ENCODE data around the gene MCEE.

Gene MCEE

DNA sequence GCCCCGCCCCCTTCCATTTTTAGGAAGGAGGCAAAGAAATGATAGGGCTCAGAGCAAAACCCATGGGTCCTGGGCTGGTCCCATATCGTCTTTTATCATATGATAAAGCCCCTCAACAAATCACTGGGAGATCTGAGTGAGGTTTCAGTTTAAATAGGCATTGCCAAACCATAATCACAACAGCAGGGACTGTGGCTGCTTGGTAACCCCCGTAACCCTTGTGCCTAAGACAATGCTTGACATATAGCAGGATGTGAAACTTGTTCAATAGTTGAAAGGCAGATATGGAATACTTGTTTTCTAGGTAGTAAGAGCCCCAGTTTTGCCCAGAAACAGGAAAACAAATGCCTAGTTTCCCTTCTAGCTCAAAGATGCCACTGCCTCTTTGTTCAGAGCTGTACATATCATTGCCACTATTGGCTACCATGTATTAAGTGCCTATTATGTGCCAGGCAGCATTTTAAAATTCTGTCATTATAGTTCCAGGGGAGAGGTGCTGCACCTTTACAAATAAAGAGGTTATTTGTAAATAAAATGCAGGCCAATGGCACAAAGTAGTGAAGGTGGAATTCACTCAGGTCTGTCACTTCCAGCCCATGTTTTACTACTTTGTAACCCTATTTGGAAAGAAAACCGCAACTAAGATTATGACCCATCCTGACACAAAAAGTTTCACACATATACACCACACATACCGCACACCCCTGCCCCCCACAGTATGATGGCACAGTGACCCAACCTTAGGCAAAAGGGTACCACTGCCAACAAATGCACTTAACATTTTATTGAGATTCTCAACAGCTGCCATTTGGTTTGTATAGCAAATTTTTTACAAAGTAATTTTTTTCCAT is 47.4 kb downstream of the MCEE start:
- DNase-seq, result peak in 1 of 4 experiments; percentile 34

DNA sequence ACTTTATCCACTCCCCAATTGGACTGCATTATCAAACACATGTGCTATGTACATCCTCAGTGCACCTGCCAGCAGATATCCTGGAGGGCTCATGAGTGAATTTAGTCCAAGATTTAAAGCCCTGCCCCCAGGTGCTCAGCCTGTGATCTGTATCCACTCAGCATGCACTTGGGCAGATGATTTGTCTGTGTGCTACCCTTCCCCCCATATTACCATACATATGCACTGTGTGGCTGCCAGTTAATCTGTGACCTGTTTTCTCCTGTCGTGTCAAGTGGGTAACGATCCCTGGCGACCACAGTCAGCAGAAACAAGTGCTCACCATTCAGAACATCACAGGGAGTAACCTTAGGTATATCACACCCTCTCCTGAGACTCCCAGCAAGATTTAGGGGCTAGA is 51.4 kb downstream of the MCEE start:
- DNase-seq, result no peak

DNA sequence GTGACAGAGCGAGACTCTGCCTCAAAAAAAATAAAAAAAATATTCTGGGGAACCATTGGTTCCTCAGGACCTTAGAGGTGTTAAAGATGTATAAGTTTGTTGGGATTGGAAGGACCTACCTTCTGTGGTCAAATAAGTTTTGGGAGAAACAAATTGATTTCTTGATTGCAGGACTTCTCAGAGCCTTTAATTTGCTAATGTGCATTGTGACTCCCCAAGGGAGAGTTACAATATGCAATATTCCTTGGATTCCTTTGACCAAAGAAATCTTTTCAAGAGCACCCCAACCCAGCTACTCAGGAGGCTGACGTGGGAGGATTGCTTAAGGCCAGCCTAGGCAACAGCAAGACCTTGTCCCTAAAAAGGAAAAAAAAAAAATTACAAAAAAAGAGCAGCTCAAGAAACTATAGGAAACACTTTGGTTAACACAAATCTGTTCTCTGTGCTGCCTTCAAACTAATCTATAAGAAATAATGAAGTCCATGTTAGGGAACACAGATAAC is 55.1 kb downstream of the MCEE start:
- peak; percentile 19 to 68 (median 46) for DNase-seq

DNA sequence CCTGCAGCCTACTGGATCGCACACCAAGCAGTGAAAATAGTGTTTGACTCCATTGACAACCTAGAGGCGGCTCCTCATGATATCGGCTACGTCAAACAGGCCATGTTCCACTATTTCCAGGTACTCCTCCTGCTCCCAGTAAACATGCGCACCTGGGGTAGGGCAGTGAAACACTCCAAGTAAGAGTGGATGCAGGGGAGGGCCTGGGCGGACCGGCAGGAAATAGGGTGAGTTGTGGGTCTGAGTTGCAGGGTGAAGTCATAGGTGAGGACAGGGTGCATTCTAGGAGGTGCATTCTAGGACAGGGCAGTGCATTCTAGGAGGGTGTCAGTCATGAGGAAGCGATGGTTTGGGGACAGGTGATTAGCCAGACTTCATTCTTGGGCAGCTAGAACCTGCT is 56.6 kb downstream of the MCEE start:
- DNase-seq, result no peak

DNA sequence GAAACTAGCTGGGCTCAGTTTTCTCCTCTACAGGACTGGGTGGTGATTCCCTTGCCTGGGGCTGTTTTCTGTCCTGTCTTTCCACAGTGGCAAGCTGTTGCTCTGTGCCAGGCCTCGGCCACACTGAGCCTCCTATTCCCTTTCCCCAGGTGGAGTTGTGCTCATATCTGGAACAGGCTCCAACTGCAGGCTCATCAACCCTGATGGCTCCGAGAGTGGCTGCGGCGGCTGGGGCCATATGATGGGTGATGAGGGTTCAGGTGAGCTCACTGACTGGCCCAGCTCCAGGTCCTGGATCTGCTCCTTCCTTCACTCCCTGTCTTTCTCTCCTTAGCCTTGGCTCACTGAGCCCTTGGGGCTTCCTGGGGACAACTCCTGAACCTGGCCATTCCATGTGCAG is 57.5 kb downstream of the MCEE start:
- no peak for DNase-seq

DNA sequence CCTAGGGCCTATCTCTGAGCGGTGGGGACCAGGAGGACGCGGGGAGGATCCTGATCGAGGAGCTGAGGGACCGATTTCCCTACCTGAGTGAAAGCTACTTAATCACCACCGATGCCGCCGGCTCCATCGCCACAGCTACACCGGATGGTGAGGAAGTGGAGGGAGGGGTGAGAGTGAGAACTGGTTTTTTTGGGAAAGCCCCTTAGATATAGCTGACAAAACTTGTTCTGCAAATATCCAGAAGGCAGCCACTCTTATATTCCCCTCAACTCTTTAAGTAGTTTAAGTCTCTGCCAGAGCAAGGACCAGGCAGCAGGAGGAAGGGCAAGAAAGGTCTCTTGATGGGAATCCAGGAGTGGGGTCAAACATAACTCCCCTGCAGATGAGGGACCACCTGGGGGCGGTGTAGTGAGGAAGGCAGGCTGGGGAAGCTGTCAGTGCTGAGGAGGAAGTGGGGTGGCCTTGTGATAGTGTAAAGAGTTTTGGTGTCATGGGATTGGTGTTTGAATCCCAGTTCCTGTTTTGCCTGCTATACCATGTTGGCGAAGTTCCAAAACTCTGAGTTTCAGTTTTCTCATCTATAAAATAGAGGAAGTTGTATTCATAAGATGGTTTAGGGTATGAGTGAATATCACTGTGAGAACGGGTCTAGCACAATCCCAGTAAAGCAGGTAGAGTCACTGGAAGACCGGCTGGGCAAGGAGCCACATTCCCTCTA is 58.2 kb downstream of the MCEE start:
- peak; percentile 88 to 99 (median 97) for DNase-seq

DNA sequence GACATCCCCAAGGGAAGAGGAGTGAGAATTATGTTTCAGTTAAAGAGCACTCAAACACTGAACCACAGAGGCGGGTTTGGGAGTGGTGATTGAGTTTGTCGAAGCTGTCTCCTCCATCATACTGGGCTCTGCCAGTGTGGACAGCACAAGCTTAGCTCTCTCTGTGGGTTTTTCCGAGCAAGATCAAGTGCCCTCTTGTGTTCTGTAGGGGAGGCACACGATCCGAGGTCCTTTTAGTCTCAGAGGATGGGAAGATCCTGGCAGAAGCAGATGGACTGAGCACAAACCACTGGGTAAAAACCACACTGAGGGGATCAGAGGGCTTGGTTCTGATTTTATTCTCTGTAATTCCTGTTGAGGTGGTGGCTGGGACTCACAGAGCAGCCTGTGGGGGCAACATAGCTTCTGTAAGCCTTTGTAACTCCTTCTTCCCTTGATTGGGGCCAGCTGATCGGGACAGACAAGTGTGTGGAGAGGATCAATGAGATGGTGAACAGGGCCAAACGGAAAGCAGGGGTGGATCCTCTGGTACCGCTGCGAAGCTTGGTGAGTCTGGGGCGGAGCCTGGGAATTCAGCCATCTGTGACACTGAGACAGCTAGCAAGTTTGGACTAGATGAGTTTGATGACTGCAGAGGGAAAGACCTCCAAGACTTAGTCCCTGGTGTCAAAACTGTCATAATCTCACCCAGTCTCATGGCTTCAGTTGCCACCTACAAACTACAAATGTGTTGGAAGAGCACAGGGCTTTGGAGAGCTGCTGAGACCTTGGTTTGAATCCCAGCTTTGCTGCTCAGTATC is 59.5 kb downstream of the MCEE start:
- DNase-seq, result peak; percentile 68 to 82 (median 76)

DNA sequence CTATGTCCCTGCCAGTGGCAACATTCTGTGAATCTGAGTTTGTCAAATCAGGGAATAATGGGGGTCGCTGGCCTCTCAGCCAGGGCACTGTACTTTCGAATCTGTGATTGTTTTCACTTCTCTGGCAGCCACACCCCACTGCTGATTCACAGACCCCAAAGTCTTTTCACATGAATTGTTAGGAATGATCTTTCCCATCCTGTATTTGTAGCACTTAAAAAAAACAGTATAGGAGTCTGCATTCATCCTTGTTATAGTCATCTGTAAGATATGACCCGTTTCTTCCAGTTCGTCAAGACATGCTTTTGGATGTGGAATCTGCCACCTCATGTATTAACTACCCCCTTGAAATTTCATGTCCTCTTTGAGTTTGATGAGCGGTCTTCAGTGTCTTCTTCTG is 60.7 kb downstream of the MCEE start:
- no peak for DNase-seq

DNA sequence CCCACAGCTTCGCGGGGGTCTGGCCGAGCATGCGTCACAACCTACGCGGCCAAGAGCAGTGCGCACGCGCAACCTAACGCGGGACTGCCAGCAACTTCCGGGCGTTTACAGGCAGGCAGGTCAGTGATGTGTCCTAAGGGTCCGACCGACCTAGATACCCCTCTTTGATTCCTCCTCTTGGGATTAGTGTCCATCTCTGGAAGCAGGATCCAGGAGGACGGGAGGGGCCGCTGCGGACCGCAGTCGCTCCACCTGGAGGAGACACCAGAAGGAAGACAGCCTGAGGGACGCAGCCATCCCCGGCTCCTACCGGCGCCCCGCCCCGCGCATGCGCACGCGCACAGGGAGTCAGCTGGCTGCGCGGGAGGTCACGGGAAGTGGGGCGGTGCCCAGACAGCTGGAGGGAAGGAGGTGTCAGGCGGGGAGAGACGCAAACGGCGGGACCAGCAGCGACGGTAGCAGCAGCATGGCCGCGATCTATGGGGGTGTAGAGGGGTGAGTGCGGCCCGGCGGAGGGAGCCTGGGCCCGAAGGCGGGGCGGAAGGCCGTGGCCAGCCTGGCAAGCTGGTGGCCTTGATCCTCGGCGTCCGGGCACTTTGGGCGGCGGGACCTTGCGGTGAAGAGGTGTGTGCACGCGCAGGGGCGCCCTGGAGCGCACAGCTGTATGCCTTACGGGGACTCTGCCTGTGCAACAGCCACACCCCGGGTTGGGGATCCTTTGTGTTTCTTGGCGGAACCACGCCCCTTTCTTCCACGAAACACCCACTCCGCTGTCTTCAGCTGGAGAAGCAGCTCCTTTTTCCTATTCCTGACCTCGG is 61.6 kb downstream of the MCEE start, which contains the start of gene NAGK:
Gene NAGK, plus strand, starts transcription at position 431 of the 818 bp plus-strand sequence. Its CDS starts 36 bp downstream, at position 467.
- peak; percentile 98 to 99 (median 99) for DNase-seq

DNA sequence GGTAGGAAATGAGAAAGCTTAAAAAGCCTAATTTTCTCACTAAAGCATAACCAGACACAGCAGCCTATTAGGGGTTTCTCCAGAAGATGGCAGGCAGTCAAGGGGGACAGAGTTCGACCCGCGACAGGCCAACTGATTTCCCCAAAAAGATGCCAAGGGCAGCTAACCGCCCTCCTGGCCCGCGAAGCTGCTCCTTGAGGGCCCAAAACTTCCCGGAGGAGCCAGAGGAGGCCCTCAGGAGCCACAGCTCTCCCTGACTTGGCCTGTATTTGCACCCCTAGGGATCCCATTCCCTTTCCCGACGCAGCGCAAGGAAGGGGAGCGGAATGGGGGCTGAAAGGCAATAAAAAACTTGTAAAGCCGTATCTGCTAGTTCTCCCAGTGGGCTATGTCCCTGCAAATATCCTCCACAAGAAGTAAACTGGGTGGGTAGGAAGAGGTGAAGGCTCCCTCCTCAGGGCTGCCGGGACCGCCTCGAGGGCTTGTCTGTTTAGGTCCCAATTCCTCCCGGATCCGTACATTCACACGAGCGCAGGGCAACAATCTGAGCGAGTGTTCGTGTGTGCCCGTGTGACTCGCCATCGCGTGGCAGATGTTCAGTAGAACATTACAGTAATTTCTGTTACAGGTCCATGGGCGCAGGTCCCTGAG is 62.3 kb downstream of the MCEE start:
- peak in 2 of 4 experiments; percentile 35 to 61 for DNase-seq

DNA sequence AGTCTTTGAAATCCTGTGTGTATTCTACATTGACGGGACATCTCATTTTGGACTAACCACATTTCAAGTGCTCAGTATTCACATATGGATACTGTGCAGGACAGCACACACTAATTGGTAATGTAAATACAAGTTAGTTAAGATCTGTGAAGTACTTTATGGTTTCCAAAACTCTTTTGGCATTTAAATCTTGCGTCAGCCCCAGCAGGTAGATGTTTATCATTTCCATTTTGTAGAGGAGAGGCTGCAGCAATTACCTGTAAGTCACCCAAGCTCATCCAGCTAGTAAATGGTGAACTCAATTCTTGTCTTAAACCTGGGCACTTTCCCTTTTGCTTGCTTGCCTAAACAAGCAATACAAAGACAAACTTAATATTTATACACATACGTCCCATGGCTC is 63.2 kb downstream of the MCEE start:
- DNase-seq, result no peak

DNA sequence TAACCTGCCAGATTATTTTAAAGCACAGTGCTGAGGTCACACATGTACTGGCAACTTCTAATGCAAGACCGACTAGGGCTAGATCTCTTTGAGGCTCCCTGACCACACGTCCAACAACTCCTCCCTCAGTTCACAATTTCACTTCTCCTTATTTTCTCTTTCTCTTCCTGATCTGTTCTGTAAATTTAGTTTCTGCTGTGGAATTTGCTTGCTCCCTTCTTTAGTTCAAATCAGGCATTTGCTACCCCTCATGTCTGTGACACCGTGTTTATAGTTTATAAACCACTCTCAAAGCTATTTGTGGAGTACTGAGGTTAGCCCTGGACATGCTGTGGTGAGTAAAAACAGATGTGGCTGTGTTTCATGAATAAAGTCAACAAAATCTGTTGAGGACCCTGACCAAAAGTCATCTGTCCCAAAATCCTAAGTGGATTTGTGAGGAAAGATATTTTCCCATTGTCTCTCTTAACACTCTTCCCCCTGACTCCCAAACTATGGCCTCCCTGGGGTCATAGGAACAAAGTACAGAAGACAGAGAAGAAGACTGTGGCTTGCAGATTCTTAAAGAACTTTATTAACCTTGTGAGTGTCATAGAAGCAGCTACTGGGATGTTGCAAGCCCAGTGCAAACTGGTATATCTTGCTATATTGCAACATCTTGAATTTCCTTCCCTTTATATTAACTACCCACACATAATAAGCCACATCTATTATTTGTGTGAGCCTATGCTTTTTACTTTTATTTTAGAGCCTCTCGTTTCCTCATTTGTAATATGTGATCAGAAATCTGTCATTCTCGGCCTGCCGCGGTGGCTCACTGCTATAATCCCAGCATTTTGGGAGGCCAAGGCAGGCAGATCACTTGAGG is 65.0 kb downstream of the MCEE start:
- DNase-seq, result peak; percentile 78 to 97 (median 89)

DNA sequence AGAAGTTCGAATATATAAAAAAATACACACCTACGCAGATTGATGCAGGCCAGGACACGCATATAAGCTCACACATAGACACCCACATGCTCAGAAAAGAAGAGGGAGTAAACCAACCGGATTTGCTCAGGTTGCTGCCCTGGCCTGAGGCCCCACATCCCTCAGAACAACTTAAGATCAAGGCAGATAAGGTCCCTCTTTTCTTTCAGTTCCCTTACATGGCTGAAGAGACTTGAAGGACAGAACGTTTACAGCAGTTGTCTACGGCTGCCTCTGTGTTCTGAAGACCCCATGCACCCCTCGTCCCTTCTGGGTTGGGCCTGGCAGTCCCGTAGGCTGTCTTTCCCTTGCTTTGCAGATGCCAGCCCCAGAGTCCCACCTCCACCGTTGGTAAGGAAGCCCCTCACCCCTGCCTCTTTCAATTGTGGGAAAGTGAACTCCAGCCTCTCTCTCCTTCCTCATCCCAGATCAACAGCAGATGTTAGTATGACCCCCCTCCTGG is 65.9 kb downstream of the MCEE start:
- peak in 2 of 4 experiments; percentile 23 to 25 for DNase-seq

DNA sequence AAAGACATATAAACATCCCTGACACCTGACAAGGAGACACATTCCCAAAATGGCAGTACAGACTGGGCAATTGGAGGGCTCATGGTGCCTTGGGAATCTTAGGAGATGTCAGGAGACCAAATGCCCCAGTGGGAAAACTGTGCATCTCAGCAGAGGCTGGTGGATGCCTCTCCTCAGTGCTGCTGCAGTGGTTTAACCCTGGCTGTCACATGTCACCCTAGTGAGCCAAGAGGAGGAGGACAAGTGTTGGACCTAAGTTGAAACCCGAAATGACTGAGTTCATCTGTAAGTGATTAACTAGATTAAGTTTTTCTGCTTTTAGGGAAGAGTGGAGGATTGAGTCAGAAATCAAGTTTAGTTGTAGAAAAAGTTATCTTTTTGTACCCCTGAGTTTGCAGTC is 66.8 kb downstream of the MCEE start:
- DNase-seq, result peak in 2 of 4 experiments; percentile 40 to 49

DNA sequence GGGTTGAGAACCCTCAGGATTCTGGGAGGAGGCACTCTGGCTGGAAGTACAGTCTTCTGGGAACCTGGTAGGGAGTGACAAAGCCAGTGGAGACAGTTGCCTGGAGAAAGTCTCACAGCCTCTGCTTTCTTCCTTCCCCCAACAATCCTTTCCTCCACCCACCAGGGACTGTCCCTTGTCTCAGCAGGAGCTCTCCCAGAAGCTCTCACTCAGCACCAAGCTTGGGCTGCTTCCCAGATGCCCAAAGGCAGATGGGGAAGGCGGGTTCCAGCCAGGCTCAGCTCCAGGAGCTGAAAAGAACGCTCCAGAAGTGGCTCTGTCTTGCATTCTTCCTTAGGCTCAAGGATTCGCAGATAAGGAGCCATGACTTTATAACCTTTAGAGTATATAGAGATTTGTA is 69.2 kb downstream of the MCEE start:
- DNase-seq, result peak in 2 of 4 experiments; percentile 40 to 49

DNA sequence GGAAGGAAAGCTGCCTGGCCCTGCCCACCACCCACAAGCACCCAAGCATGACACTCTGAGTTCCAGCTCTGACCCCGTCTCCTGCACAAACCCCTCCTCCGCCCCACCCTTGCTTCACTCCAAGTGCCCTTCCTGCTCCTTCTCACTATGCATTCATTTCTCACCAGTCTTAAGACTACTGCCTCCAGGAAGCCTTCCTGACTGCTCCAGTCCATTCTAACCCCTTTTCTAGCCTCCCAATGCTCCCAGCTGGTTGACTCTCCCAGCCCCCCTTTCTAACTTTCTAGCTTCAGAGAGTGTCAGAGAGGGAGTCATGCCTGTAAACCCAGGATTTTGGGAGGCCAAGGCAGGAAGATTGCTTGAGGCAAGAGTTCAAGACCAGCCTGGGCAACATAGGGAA is 69.8 kb downstream of the MCEE start:
- no peak for DNase-seq

Data from suppressor macrophage (primary cell).